ENCODE measurements around the gene KANSL1.

KANSL1 gene

DNA sequence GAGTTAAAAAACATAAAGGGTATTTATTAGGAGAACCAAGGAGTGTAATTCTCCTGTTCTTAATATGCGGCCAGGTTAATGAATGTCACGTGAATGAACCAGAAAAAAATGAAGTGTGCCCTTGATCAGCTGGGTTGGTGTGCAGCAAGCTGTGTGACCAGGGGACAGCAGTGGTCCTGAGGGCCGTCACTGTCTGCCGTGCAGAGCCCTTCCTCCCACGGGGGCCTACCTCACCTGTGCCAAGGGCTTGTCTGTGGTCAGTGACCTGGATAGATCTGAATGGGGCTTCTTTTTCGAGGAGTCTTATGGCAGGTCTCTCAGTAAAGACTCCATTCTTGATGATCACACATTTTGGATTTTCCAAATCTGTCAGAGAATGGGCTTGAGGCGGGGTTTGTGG, 211.9 kb downstream of the KANSL1 start:
- DNase-seq (ENCODE audit: low read depth) = no peak

DNA sequence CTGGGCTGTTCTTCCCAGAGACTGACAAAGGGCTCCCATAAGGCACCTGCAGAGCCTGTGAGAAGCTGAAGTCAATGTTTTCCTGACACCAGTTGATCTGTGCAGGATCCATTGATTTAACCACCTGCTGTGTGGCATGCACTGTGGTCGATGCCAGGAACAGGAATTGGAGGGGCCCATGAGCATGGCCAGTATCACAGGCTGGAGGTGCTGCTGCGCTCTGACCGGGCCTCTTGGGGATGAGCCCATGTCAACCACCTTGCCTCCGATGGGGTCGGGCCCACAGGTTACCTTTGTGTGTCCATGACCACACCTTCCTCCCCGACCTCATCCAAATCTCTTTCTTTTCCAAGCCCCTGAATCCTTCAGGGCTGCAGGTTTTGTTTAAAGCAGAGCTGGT, 212.4 kb downstream of the KANSL1 start:
- no peak for DNase-seq (ENCODE audit: low read depth)

Data from stimulated activated CD8-positive, alpha-beta memory T cell treated with anti-CD3 and anti-CD28 coated beads, Interleukin-12 subunit alpha, Interleukin-12 subunit beta, amount 100 ng/mL, for 1 hour (primary cell).